Stimulated activated CD4-positive, alpha-beta T cell treated with anti-CD3 and anti-CD28 coated beads, TNF-alpha, amount 100 ng/mL, for 4 hours (primary cell): Measurements from ENCODE around the gene EFNB2.
A peak's percentile ranks its signal among the peaks of the same experiment; 100 is the strongest.

Experiments
- DNase-seq, 3 experiments: peaks; one replicate each; pipeline ENCODE4 v3.0.0-alpha.2; 2020; ENCODE audit warnings: low read depth in 3 of 3

Gene EFNB2

DNA sequence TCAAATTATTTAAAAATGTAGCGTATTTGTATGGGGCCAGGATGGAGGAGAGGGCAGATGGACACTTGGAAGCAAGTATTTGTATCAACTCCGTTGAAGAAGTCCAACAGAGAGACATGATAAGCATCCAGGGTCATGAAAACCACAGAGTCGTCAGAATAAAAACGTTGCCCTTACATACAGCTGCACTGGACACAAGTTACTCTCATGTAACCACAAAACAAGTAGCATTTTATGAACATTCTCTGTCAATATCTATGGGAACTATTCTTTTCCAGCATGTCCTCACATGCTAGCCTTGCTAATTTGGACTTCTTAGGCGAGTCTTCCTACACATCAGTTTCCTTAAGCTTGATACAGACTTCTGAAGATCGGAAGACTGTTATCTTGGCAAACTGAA is 35.0 kb downstream of the EFNB2 start:
- no peak for DNase-seq

- no peak for DNase-seq
Measured at GRCh38 chr13:106499896-106500295, 35.6 kb downstream of the EFNB2 start.

- no peak for DNase-seq
Measured at GRCh38 chr13:106499113-106499512, 36.3 kb downstream of the EFNB2 start.

DNA sequence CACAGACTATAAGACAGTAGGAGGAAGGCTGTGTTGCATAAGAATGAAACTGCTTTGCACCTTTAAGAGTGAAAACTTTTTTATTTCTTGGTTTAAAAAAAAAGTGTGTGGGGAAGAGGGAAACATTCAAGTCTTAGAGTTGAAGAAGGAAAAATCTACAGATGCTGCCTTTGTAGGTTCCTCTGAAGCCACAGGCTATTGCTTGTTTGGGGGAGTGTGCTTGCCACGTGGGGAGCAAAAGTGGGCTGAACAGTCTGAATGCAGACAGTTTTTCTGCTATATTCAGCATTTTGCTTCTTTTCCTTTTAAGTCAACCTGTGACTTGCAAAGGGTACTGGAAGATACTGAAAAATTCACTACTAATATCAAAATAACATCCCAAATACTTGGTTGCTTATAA is 36.9 kb downstream of the EFNB2 start:
- no peak for DNase-seq

GRCh38 chr13:106498158-106498557 is 37.3 kb downstream of the EFNB2 start:
- DNase-seq, result no peak

DNA sequence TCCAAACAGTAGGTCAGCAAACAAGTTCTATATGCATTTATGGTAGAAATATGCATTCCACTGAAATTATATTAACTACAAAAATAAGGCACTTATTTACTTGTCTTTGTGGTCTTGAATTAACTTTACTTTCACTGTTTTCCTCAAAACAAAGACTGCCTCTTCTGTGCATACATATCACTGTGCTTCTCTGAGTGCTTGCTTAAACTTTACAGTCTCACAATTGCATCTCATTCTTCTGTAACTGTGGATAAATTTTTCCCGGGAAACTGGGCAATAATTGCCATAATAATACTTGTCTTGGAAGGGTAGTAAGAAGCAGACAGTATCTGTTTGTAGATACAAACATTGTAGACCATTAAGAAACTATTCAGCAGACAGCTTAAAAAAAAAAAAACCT is 38.4 kb downstream of the EFNB2 start:
- DNase-seq, result no peak

GRCh38 chr13:106496072-106496997 is 39.1 kb downstream of the EFNB2 start:
- DNase-seq, result no peak

DNA sequence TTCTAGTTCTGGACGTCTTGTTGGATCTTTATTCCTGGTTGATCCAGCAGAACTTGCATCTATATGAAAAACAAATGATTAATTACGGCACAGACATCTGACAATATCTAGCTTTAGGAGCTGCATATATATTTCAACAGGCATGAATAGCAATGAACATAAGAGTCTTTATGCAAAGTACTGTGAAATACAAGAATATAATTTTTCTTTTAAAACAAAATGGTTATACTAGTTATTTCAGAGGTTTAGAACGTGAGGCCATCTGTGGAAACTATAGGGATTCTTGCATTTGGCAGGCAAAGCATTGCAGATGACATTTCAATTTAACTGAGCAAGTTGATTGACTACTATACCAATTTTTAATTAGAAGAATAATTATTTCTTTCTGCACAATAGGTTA is 40.5 kb downstream of the EFNB2 start:
- DNase-seq, result no peak

DNA sequence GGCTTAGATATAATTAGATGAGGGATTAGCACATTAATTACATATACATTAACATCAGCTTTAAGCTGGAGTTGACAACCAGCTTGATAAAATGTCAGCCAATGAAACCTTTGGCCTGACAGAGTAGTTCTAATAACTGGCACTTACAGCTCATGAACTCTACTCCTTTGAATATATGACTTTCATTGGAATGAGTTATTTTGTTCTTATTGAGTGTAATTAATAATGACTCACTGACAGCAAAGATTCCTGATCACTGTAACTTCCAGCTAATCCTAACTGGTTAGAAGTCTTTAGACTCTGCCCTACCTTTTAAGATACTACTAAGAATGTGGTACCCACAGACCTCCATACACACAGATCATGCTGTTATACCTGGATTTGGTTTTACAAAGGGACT is 41.0 kb downstream of the EFNB2 start:
- no peak for DNase-seq

DNA sequence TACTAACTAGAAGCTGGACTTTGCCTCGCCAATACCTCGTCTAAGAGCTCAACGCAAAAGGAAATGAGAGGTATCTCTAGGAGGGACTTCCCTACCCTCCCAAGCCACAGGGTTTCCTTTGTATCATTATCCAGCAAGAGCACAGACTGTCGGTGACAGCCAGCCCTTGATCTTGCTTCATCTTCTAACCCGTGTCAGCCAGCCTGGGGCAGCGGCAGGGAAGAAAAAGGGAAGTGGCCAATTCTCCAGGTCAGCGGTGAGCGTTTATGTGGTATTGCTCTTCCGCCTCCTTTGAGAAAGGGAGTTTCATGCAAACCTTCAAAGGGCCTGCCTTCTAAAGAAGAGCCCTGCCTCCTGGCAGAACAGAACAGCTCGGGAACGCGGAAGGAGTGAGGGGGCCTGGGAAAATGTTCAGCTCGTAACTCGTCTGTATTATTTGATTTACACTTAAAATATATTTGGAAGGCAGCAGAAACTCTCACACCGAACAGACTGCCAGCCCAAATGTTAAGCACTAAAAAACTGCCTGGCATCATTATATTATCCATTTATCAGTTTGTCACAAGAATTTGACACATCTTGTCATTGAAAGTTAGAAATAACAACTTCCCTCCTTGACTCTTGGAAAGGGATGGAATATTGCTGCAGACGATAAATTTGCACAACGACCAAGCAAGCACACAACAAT is 41.8 kb downstream of the EFNB2 start:
- no peak for DNase-seq

- DNase-seq, result no peak
Measured at GRCh38 chr13:106492588-106493475, 42.6 kb downstream of the EFNB2 start.

DNA sequence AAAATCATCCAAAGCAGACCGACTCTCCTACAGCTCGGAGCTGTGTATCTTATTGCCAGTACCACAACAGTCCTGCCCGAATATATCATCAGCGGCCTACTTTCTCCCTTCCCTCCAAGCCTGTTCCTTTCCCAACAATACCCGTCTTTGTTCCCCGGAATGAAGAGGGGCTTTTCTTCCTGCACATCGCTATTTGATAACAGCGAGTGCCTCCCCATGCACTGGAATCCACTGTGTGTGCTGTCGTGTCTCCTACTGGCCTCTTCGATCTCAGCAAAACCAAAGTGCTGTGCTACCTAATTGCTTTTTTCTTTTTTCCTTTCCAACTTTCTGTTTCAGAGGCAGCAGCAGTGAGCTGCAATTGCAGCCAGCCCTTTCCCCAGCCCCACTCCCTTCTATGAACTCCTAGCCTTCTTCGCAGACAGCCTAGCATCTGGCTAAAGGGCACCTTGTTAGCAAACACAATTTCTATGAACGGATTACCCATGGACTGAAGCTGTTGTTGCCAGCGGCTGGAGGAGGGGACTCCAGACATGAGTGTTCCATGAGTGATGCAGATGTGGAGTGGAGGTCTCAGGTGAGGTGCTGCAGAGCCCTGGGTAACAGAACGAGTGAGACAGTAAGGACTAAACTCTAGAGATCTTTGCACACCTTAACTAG is 43.4 kb downstream of the EFNB2 start:
- no peak for DNase-seq

- no peak for DNase-seq
Measured at GRCh38 chr13:106491463-106491862, 44.0 kb downstream of the EFNB2 start.

DNA sequence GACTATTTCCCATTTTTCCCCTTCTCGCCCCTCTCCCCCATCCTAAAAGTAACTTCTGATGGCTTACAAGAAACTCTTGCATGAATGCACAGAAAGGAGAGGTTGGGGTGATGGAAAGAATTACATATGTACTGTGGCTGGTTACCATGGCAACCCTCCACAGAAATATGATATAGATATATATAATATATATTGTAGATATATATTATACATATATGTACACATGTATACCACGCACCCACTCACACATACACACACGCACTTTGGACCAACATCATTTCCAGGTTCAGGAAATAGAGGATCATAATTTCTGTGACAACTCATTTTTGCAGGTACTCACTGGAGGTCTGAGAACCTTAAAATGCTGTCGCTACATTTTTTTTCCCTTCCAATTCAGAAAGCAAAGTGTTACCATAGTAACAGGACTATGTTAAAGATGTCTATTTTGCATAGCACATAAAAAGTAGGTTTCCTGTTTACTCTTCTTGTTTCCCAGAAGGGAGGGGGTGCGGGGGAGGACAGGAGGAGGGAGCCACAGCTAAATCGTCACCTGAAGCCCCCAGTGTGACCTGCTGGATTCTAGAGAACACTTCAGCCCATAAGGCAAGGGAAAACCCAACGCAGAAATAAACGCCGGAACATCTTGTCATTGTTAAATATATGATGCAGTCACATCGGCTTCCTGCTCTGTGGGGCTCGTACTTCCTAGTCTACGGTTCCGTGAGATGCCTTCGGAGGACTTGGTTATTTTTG is 44.7 kb downstream of the EFNB2 start:
- peak in 1 of 3 experiments; percentile 4 for DNase-seq

- no peak for DNase-seq
Measured at GRCh38 chr13:106489849-106490568, 45.5 kb downstream of the EFNB2 start.

DNA sequence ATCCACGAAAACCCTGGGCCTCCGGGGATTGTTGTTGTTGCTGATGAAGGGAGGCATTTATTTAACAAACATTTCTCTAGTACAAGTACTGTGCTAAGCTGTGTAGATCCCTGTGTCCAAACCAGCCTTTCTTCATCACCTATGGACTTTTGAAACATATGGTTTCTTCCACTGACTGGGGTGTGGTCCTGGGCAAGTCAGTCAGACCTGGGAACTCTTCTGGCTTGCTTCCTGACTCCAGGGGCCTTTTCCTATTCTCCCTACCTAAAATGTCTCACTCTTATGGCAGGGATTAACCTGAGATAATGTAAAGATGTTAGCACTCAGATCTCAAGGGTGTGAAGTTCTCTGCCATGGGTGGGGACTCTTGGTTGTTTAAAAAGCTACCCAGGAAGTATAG is 46.8 kb downstream of the EFNB2 start:
- DNase-seq, result no peak

DNA sequence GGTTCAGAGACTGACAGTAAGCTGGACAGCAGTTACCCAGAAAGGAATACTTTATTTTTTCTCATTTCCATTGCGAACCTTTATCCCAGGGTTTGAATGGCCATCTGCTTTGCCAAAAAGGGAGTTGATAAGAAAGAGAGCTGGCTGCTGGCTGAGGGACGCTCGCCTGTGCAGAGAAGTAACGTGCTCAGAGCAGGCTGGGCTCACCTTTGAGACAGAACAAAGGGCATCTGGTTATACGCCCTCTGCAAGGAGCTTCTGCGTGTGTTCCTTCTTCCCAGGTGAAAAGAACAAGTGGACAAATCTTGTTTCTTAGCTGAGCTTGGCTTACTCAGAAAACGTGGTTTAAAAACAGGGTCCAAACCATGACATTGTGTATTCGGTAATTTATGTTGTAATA is 47.4 kb downstream of the EFNB2 start:
- no peak for DNase-seq

DNA sequence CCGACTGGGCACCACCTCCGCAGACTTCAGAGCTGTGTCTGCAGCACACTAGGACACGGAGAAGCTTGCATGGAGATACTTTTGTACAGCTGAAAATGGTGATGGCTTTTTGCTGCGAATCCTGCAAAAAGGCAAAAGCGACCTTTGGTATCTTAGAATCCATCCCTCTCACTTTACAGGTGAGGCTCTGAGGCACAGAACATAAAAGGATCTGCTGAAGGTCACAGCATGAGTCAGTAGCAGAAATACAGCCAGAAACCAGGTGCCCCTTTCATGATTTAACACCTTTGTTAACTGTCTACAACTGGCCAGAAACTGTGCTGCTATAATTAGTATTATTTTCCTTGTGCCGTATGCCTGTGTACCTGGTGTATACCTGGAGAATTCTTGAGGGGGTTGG is 48.3 kb downstream of the EFNB2 start:
- no peak for DNase-seq

GRCh38 chr13:106486287-106486686 is 49.2 kb downstream of the EFNB2 start:
- DNase-seq, result no peak

DNA sequence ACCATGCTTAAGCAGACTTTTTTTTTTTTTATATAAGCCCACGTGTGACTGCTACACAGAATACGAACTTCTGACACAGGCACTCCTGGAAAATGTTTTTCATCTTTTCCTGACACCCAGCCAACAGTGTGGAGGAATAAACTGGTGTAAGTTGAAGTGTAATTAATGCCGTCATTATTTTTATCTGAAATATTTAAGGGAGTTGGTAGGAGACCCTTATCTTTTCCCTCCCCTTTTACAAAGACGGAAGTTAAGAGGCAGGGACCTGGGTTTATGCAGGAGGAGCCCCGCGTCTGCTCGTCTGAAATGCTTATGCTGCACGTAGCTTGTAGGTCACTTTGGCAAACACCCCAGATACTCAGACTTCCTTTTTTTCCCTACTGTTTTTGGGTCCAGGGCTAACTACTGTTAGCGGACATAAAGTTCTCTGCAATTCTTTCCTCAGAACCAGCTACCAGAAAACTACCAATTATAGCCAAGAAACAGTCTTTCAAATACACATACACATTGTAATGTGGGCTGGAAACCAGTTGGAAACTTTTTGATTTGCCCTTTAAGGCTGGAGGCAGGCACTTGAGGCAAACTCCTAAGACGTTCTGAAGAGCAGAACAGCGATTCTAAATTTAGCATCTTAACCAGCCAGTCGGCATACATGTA is 50.8 kb downstream of the EFNB2 start:
- DNase-seq, result no peak
